Suprapubic skin (tissue), 4 donors: ENCODE results near the gene SECISBP2.

ENCODE experiments used
- CTCF ChIP-seq, 2 donors: fragments of 200-600 bp in 1 of 2; fragments of 450-650 bp in 1 of 2; sonication (generic) in 1 of 2; IDR thresholded peaks; one replicate each; pipeline ENCODE4 v1.5.1; 2016 to 2019; ENCODE audit warnings: antibody characterized with exemption in 2 of 2, mild to moderate bottlenecking in 1 of 2, moderate library complexity in 1 of 2
- POLR2A ChIP-seq, 2 donors: fragments of 450-650 bp; IDR thresholded peaks; one replicate each; pipeline ENCODE4 v1.6.1; 2017; ENCODE audit warnings: antibody characterized with exemption in 2 of 2, mild to moderate bottlenecking in 2 of 2, moderate library complexity in 2 of 2
- POLR2AphosphoS5 ChIP-seq, 3 donors: sonication (generic); formaldehyde crosslinking; IDR thresholded peaks; one replicate each; pipeline ENCODE4 v1.6.1; 2017; ENCODE audit warnings: antibody characterized with exemption in 3 of 3

GRCh38 chr9:89405826-89406225 is 87.5 kb downstream of the SECISBP2 start:
- TF ChIP-seq POLR2A (IDR thresholded peaks at IDR 0.05), result no peak
- no peak for TF ChIP-seq CTCF (IDR thresholded peaks at IDR 0.05)
- TF ChIP-seq POLR2AphosphoS5 (IDR thresholded peaks at IDR 0.05), result no peak
